Dedifferentiated amniotic fluid mesenchymal stem cell (primary cell): Measurements from ENCODE around the gene GPR160.
"Not testable (repeated sequence)": the region's sequence is repeated elsewhere in the genome, so short reads cannot be mapped to it uniquely, and the experiment has no call there.

Experiments
- DNase-seq: peaks from one replicate; pipeline ENCODE4 v3.0.0-alpha.2; 2016; ENCODE audit errors: extremely low spot score

GPR160 gene

DNA sequence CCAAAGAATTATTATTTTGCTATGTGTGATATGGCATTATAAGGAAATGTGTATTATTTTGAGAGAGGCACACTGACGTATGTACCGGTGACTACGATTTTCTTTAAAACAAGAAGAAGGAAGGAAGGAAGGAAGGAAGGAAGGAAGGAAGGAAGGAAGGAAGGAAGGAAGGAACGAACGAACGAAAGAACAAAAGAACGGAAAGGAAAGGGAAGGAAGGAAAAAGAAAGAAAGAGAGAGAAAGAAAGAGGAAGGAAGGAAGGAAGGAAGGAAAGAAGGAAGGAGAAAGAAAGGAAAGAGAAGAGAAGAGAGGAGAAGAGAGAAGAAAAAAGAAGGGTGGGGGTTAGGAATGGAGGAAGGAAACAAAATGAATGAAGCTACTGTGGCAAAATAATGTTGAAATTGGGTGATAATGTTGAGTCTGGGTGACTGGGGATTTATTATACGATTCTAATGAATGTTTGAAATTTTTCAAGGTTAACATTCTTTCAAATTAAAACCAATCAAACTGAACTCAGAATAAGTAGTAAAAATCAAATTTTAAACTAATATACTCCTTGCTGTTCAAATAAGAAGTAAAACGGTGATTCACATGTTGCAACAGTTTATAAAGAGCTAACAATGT lies 73.5 kb downstream of the GPR160 start:
- no peak for DNase-seq

DNA sequence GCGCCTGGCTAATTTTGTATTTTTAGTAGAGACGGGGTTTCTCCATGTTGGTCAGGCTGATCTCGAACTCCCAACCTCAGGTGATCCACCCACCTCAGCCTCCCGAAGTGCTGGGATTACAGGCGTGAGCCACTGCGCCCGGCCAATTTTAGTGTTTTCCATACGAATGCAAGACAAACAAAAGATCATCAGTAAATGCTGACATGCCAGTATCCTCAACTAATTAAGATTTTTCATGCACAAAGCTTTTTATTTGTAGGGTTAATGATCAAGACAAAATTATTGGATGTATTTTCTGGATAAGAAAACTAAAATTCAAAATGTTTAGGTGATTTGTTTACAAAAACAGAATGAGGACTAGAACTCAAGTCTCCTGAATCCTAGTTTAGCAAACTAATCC lies 76.4 kb downstream of the GPR160 start:
- DNase-seq, result not testable (repeated sequence)

DNA sequence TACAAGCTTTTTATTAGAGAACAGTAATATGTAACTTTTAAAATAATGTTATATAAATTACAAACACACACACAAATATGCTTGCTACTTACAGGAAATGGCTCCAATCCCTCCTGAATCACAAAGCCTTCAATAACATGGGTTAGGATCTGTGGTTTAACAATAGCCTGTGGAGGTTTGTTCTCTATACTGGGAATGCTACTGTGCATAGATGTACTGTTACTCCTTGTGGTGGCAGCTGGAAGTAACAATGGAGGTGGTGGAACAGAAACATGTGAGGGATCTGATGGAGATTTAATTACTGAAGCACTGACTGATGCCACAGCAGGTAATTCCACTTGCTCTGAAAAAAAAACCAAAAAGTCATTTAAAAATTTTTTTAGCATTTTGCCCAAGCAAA lies 79.3 kb downstream of the GPR160 start:
- no peak for DNase-seq

DNA sequence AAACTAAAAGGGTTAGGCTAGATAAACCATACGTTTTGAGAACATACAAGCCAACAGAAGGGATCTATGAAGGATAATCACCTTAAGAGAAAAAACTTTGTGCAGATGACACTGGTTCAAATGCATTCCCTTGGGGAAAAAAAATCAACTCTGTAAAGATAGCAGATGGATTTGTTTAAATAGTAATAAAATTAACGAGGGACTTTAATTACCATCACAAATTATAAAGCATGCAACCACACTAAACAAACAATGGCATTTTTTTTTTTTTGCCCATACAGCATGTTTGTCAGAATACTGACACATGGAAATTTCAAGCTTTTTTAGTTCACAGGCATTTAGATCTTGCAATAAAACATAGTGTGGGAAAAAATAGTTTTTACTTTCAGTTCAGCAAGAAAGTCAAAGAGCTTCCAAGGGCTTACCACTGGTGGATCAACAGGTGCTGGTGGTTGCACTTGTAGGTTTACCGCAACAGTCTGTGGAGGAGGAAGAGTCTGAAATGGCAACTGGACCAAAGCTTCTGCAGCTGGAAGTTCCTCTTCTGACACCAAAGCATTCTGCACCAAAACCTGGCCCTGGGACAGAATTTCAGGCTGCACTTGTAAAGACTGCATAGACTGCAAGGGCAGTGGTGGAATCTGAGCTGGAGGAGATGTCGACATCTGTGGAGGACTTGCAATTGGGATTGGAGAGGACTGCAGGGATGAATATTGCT lies 90.6 kb downstream of the GPR160 start:
- no peak for DNase-seq

DNA sequence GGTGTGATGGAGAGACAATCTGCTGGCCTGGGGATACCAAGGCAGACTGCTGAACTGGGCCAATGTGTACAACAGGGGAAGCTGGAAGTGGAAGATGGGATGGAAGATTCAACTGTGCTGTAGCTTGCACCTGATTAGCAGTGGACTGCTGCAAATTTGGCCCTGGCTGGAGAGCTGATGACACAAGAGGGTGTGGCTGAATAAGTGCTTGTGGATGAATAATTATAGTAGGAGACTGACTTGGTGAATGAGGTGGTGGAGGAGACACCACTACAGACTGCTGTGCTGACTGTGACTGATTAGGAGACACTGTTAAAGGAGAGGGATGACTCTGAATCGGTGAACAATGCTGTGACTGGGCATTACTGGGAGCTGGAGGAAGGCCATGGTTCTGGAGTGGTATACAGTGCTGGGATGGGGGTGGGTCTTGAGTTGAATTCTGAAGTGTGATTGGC lies 91.2 kb downstream of the GPR160 start:
- DNase-seq, result no peak

GRCh38 chr3:170130532-170130931 lies 92.7 kb downstream of the GPR160 start:
- DNase-seq, result peak; percentile 38

DNA sequence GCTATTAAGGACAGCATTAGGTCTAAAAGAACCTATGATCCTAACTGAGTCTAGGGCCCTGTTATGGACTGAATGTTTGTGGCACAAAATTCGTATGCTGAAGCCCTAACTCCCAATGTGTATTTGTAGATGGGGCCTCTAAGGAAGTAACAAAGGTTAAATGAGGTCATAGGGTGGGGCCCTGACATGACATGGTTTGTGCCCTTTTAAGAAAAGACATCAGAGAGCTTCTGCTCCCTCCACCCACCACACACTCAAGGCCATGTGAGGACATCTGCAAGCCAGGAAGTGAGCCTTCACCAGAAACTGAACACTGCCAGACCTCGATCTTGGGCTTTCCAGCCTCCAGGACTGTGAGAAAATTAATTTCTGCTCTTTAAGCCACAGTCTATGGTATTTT lies 94.5 kb downstream of the GPR160 start:
- DNase-seq, result no peak
